DMS79 (cell line): ENCODE measurements around the gene CEP78.
A peak's percentile ranks its signal among the peaks of the same experiment; 100 is the strongest.

ENCODE experiments used
- DNase-seq: peaks from one replicate; lab custom pipeline; 2025; lab: John Stamatoyannopoulos, UW

CEP78 gene

DNA sequence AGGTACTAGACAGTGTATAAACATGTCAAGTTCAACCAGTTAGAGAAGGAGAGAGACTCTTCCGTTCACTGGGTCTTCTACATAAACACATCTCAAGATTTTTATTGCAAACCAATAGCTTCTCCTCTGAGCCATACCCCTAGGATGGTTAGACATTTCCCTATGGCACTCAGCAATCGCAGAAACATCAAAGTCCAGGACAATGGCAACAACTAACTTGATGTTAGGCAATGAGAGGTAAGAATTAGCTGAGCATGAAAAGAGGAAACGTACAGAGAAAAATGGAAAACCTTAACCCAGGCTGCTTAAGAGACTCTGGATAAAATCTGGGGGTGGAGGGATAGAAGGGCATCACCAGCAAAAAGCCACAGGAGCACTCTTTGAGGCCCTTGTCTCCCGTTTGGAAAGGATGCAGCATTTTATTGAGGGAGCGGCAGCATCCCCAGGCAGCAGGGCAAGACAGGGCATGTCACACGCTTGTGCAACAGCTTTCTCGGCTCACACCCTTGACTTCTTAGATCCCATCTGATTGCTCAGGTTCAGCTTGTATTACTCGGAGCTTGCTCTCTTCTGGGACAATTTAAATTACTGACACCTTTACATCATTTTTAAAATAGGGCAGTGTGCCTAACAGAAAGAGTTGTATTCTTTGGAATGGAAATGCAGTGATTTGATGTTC is 52.5 kb downstream of the CEP78 start:
- peak; percentile 67 for DNase-seq

DNA sequence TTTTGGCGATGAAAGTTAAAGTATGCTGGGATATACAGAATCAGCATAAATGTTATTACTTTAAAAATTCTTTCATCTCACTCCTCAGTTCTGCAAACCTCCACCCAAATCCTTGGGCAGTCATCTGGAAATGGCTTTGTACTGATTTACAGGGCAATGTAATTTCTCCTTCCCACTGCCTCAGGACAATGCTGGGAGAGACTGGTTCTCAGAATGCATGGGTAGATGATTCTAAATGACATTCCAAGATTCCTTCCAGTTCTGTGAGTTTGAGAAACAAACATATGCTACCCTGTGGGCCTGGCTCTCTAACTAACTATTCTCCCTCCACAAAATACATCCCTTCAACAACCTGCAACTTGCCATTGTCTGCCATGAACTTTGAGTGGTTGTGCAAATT is 53.6 kb downstream of the CEP78 start:
- DNase-seq = no peak

DNA sequence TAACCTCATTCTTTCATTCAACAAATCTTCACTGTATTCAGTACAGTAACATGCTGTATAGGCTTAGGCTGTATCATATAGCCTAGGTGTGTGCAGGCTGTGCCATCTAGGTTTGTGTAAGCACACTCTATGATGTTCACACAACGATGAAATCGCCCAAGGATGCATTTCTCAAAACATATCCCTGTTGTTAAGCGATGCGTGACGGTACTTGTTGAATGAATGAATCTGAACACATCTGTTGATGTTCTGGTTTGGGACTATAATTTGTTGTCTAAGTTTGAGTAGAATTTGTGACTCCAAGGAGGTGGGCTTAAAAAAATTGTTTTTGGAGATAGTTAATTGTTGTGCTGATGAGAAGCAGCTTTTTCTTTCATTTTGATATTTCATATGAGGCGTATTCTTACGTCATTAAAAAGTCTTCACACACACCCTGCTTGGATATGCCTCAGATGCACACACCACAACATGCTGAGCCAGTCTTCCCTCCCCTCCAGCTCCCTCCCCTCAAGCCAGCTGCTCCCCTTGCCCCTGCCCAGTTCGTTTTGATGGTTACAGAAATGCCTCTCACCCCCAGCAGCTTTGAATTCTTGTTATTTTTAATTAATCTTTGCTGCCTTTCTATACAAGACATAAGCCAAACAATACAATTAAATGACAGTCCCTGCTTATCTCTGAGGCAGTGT is 55.5 kb downstream of the CEP78 start:
- no peak for DNase-seq

DNA sequence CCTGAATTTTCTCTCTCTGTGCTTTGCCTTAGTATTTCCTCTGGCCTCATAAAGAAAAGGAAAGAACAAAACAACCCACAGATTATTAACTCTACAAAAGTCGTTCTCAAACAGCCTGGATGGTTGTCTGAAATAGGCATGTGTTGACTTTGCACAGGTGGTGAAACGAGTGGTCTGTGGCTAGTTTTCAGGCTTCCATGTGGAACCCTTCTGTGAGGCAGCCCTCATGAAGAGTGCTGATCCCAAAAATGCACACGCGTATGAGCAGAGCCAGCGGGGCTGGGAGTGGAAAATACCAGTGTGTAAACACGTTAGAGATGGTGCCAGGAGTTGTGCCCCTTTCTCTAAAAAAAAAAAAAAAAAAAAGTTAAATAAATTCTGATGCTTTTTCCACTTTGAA is 56.2 kb downstream of the CEP78 start:
- no peak for DNase-seq

DNA sequence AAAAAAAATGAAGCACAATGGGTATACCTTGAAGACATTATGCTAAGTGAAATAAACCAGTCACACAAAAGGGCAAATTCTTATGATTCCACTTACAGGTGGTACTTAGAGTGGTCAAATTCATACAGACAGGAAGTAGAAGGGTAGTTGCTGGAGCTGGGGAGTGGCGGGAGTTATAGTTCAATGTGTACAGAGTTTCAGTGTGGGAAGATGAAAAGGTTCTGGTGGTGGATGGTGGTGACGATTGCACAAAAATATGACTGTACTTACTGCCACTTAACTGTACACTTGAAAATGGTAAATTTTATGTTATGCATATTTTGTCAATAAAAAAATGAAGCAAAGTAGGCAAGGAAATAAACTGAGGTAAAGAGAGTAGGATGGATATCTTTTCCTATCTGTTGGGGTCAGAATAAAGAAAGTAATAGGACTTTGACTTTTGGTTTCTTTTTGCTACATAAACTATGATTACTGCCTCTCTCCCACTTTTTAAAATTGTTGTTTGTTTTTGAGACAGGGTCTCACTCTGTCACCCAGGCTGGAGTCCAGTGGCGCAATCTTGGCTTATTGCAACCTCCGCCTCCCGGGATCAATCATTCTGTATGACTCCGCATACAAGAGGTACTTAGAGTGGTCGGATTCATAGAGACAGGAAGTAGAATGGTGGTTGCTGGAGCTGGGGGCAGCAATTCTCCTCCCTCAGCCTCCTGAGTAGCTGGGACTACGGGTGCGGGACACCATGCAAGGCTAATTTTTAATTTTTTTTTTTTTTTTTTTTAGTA is 57.0 kb downstream of the CEP78 start:
- DNase-seq = no peak

DNA sequence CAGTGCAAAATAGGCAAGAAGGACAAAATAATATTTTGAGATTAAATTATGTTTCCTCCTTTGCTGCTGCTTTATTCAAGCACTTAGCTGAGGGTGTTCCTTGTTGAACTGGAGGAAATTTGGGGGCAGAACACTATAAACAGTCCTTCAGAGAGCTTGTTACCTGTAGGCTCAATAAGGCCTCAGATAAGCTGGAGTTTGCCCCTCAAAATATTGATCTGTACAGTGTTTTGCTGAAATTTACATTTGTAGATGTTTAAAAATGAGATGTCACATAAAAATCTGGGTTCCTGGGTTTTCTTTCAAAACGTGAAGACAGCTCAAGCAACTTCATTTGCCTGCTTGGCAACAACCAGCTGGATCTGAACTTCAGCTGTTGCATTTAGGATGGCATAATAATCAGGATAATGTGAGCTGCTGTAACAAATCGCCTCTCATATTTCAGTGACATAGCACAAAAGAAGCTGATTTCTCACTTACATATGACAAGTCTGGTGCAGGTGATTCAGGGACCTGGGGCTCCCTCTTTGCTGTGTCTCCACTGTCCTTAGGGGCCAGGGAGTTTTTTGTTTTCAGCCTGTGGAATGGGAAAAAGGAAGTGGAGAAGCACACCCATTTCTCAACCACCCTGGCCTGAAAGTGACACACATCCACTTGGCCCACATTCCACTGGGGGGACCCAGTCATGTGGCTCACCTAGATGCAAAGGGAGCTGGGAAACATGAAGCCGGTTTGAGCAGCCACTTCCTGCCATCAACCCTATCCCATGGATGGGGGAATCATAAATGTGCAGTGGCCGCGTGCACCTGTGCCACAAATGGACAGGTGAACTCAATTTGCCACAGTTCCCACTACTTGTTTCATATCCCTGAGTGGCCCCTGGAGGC is 58.7 kb downstream of the CEP78 start:
- DNase-seq = no peak

DNA sequence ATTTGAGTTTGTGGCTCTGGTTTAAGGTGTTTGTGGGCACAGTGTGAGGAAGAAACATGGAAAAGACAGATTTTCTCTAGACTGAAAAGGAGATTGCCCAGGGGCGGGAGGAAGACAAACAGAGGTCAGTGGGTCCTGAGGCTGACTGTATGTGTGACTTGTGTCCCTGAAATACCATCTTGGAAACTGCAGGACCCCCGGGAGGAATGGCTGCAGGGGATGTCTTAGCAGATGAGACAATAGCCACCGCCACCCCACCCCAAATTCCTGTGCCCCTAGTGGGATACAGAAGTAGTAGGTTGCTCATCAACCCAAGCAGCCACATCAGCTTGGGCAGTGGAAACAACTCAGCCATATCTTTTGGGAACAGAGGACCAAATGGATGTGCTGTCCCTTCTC is 59.3 kb downstream of the CEP78 start:
- DNase-seq = no peak

DNA sequence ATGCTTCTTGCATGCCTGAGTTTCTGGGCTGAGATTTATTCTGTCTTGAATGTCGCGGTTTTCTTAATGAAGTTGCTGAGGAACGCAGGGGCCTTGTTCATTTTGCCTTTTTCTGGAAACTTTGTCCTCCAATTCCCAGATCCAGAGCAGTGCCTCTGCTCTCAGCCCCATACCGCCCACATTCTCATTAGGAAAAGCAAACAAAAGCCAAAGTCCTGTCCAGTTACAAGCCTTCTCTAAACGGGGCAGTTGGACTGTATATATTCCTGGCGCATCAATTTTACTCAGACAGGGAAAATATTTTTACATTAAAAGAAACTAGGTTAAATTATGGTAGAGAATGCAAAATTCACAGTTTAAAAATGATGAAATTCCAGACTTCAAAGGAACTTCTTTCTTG is 59.9 kb downstream of the CEP78 start:
- DNase-seq = no peak

DNA sequence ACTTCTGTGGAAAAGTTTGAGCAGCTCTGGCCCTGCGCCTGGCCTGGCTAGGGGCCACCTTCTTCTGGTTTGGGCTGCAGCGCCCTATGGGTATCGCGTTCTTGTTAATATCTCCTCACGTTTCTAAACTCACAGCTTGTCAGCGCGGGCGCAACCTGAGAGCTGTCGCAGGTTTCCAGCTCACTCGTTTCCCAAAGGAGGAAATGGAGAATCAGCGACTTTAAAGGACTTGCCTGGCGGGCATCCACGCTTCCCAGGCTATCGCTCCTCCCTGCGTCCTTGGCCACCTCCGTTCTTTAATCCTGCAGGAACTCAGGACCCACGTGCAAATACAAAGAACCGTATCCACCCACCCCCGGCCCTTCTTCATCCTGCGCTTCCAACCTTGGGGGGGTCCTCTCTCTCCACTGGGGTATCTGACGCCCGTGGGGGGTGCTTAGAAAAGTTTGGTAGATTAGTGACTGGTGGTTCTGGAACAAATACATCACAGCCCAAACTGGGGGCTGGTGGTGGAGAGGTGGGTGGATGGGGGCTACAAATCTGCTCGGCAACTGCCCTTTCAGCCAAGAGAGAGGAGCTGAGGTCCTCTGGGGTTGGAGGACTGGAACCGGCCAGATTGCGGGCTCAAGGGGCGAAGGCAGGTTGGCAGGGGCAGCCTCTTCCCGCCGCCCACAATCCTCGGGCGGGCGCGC is 60.5 kb downstream of the CEP78 start:
- peak; percentile 23 for DNase-seq

DNA sequence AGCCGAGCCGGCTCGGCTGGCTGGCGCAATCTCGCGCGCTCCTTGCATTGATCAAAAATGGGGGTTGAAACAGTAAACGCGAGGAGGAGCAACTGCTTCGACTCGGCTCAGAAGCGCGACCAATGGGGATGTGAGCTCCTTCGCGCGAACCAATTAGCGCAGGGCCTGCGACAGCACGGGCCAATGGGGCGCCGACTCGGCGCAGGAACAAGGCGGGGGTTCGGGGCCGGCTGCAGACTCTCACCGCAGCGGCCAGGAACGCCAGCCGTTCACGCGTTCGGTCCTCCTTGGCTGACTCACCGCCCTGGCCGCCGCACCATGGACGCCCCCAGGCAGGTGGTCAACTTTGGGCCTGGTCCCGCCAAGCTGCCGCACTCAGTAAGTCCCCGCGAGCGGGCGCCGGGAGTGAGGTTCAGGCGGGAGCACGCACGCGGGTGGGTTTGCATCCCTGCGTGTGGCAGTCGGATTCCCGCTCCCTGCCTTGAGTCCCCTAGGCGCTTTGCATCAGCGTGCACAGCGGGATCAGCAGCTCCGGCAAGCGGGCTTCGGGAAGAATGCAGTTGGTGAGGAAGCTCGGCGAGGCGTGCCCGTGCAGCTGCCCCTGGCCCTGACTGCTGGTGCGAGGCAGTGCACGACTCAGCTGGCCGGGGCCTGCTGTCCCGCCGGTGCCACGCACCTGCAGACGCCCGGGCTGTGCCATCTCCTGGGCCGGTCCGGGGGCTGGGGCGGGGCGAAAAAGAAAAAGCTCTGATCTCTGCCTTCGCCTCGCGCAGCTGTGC is 61.2 kb downstream of the CEP78 start, which contains the start of gene PSAT1:
PSAT1 (plus strand) TSS at position 233 of the 779 bp plus-strand sequence; CDS start at position 319, 86 bp downstream.
- DNase-seq = peak; percentile 78

DNA sequence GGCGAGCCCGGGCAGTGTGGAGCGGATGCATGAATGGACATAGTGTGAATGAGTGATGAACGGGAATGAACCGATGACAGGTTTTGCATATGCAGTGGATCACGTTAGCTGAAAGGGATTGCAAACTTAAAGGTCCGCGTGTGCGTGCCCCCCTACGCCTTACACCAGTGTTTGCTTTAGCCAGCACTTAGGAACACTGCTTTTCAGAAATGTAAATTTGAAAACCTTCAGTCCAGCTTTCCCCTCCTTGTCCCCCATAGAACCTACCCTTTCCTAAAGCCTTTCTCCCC is 61.7 kb downstream of the CEP78 start:
- DNase-seq = no peak

DNA sequence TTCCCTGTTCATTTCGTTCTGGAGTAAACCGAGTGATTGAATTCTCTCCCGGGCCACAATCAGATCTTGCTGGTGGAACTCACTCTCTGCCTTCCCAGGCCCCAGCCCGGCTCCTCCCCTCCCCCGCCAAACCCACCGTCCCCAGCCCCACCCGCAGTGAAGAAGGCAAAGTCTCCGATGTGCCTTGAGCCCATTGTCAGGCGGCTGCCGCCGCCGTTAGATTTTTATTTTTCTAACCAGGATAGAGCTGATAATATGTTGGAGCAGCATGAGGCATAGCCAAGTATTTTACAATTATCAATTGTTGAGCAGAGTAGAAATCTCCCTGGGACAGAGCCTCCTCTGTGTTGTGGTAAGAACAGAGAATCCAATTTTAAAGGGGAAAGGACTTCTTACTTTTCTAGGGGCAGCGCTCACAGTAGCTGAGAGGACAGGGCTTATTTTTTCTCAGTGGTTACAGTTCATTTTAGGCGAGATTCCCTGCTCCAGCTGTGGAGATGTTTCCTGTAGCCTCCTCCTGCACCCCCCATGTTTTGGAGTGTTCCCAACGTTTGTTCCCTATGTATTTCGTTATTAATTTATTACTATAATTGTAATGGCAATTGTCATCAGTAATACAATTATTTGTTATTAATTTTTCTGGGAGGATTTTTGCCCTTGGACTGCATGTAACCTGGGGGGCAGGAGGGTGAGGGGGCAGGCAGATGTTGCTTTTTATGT is 62.3 kb downstream of the CEP78 start:
- no peak for DNase-seq

DNA sequence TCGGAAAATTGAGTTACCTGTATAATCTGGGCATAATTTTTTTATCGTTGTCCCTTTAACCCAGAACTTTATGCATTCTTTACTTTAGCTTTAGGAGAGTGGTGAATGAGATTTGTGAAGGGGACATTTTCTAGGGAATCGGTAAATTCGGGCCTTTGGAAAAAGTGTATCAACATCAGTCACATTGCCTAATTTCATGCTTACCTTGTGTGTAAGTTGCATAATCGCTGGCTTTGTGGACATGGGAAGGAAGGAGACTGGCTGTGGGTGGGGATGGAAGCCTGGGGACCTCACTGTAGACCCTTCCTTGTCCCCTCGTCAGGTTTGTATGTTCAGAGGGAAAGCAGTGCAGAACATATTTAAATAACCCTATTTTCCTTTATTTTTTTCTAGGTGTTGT is 64.3 kb downstream of the CEP78 start:
- DNase-seq = no peak

DNA sequence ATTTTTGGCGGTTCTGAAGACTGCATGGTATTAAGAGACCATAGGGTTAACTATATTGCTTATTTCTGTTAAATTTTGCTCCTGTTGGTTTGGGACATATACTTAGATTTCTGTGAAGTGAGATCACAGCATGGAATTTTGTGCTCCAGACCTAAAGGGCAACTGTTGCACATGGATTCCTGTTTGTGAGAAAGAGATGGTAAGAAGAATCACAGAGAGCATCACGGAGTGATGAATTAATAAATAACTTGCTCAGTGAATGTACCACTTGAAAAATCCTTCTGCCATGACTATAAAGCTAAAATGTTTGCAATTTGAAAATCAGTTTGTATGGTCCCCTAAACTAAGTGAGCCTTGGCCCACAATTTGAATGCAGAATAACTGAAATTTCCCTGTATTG is 65.6 kb downstream of the CEP78 start:
- DNase-seq = no peak

DNA sequence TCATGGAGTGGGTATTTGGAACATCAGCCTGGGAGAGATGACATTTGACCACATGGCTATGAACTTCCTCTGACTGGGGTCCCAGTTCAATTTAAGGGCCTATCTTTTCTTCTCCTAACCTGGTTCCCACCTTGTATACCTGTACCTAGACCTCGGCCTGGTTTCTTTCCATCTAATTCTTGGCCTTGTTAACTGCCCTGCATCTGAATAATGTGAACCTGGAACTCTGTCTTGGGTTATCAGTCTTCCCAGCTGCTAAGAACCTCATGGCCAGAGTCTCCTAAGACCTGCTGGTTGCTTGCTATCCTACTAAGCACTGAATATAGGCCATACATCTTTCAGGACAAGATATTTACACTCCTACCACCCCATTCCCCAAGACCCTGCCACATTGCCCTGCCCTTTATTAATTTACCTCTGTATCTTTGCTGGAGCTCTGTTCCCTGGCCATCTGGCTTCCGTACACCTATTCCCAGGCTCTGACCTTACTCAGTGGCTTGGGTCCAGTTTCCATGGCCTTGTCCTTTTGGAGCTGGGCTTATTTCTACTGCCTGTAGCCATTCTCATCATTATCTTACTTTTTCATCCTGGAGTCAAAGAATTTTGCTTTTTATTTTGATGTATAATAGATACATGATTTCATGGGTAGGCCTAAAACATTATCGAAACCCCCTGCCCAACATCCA is 67.6 kb downstream of the CEP78 start:
- no peak for DNase-seq

DNA sequence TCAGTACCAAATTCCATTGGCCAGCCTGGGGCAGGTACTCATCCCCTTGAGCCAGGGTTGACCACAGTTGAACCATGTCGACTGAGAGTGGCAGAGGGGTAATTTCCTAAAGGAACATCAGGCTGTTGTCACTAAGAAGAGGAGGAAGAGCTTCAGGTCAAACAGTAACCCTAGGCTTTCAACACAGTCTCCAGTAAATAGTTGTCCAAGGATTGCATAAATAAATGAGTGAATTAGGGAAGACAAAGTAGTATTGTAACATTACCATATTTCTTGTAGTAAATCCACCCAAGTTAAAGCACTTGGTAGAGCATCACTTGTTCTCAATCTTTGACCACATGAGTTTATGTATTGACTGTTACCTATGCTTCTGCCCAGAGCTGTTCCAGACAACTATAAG is 68.5 kb downstream of the CEP78 start:
- DNase-seq = no peak

DNA sequence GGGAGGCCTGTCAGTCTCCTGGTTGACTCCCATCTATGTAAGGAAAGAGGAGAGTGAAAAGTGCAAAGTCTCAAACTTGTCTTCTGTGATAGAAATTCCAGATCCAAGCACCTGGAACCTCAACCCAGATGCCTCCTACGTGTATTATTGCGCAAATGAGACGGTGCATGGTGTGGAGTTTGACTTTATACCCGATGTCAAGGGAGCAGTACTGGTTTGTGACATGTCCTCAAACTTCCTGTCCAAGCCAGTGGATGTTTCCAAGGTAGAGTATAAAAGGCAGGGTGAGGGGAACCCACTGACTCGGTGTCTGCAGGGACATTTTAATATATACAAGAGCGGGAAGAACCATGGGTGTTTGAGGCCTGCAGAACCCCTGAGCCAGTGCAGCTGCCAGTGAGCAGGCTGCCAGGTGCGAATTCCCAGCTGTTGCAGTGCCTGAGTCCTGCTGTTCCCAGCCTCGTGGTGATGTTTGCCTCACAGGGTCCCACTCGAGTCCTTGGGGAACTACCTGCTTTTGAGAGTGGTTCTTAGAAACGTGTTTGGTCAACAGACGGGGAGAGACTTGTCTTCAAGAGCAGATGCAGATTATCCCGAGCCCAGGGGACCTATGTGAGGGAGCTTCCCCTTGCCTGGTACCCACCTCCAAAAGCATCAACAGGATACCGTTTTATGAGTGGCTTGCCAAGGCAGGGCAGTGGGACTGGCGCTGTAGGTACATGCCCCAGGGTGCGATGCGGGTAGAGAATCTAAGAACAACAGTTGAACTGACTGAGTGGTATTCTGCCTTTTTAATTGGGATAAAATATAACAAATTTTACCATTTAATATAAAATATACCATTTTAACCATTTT is 70.6 kb downstream of the CEP78 start:
- DNase-seq = no peak

DNA sequence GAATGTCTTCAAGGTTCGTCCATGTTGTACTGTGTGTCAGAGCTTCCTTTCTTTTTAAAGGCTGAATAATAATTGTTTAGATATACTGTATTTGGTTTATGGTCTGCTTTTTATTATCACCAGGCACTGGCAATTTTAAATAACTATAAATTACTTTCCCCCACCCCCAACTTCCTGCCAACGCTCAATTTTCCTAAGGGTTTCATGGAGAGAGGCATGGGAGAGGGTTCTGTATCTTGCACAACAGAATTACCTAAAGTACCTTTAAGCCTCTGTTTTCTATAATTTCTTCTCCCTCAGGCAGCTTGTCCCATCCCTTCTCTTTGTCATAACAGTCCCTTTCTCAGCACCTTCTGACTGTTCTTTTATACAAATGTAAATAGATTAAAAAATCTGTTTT is 71.5 kb downstream of the CEP78 start:
- no peak for DNase-seq

DNA sequence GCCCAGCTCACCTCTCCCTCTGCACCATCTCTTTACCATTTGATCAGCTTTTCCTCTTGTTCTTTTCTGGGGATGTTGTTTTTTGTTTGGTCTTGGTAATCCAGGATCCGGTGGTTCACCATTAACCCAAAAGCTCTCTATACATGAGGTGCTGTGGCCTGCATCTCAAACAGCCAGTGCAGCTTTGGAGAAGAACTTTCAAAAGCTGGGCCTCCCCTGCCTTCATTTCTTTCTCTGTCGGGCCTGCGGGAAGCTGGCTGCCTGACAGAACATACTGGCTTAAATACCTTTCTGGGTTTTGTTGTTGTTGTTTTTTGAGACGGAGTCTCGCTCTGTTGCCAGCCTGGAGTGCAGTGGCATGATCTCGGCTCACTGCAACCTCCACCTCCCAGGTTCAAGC is 73.2 kb downstream of the CEP78 start:
- DNase-seq = no peak
